Measurements from ENCODE around the gene THOC1.

Gene THOC1

GRCh38 chr18:191725-192124, 76.1 kb downstream of the THOC1 start:
- TF ChIP-seq CTCF (IDR thresholded peaks at IDR 0.05; ENCODE audit: low read depth, low read length): no peak
- DNase-seq (ENCODE audit: low read depth in 2 of 2): peak in 1 of 2 donors; percentile 6
- H3K4me3 ChIP-seq (replicated peaks in 1 of 2; ENCODE audit: low read depth in 2 of 2, low read length in 2 of 2): no peak overlapping the region

GRCh38 chr18:189254-189653, 78.6 kb downstream of the THOC1 start:
- no peak for TF ChIP-seq CTCF (IDR thresholded peaks at IDR 0.05; ENCODE audit: low read depth, low read length)
- DNase-seq (ENCODE audit: low read depth in 2 of 2): no peak
- no peak overlapping the region for H3K4me3 ChIP-seq (replicated peaks in 1 of 2; ENCODE audit: low read depth in 2 of 2, low read length in 2 of 2)

- peak; percentile 45 to 58 for DNase-seq (ENCODE audit: low read depth in 2 of 2)
- no peak overlapping the region for H3K4me3 ChIP-seq (replicated peaks in 1 of 2; ENCODE audit: low read depth in 2 of 2, low read length in 2 of 2)
- TF ChIP-seq CTCF (IDR thresholded peaks at IDR 0.05; ENCODE audit: low read depth, low read length): no peak
Observed at GRCh38 chr18:183769-184168, 84.1 kb downstream of the THOC1 start.

GRCh38 chr18:181711-182110, 86.1 kb downstream of the THOC1 start:
- no peak overlapping the region for H3K4me3 ChIP-seq (replicated peaks in 1 of 2; ENCODE audit: low read depth in 2 of 2, low read length in 2 of 2)

GRCh38 chr18:179499-179898, 88.3 kb downstream of the THOC1 start:
- no peak for DNase-seq (ENCODE audit: low read depth in 2 of 2)
- TF ChIP-seq CTCF (IDR thresholded peaks at IDR 0.05; ENCODE audit: low read depth, low read length): no peak
- H3K4me3 ChIP-seq (replicated peaks in 1 of 2; ENCODE audit: low read depth in 2 of 2, low read length in 2 of 2): no peak overlapping the region

More at GRCh38 chr18:181711-182110, 86.1 kb downstream of the THOC1 start:
- DNase-seq (ENCODE audit: low read depth in 2 of 2): no peak
- no peak for TF ChIP-seq CTCF (IDR thresholded peaks at IDR 0.05; ENCODE audit: low read depth, low read length)

GRCh38 chr18:172361-172760, 95.5 kb downstream of the THOC1 start:
- no peak overlapping the region for H3K4me3 ChIP-seq (replicated peaks in 1 of 2; ENCODE audit: low read depth in 2 of 2, low read length in 2 of 2)
- TF ChIP-seq CTCF (IDR thresholded peaks at IDR 0.05; ENCODE audit: low read depth, low read length): no peak
- no peak for DNase-seq (ENCODE audit: low read depth in 2 of 2)
